Lung (tissue), 12 donors: ENCODE measurements around the gene CSRNP3. TPM values are rescaled to one million over a fixed set of nuclear protein-coding genes. Genes with fewer than 3 reads are reported as not detected.

Experiments
- ATAC-seq: fragments of 200-7000 bp; cut with Tn5 transposase; one replicate; pipeline ENCODE4 v1.9.1; 2020; ENCODE audit warnings: moderate number of reproducible peaks; ENCODE audit not compliant: insufficient read depth, low FRiP score
- DNase-seq, 3 donors: peaks; one replicate each; pipeline ENCODE4 v3.0.0-alpha.2; 2013 to 2017
- H3K27ac ChIP-seq, 2 donors: one replicate each; pipeline ENCODE4 v1.5.1; 2013; ENCODE audit warnings: mild to moderate bottlenecking in 2 of 2, moderate library complexity in 2 of 2, control low read depth in 1 of 2, inconsistent platforms in 1 of 2, low read depth in 1 of 2, low read length in 1 of 2
- H3K27me3 ChIP-seq, 3 donors: one replicate each; pipeline ENCODE4 v1.5.1; 2013; ENCODE audit warnings: low read length in 2 of 3; ENCODE audit not compliant: control insufficient read depth in 3 of 3, insufficient read depth in 3 of 3
- H3K36me3 ChIP-seq, 4 donors: one replicate each; pipeline ENCODE4 v1.5.1; 2013; ENCODE audit warnings: low read length in 4 of 4, mild to moderate bottlenecking in 1 of 4, moderate library complexity in 1 of 4; ENCODE audit not compliant: control insufficient read depth in 4 of 4, insufficient read depth in 4 of 4
- H3K4me1 ChIP-seq, 5 donors: one replicate each; pipeline ENCODE4 v1.5.1; 2013; ENCODE audit warnings: low read length in 5 of 5, mild to moderate bottlenecking in 2 of 5, moderate library complexity in 1 of 5; ENCODE audit not compliant: control insufficient read depth in 5 of 5, insufficient read depth in 5 of 5
- H3K4me3 ChIP-seq: one replicate; pipeline ENCODE4 v1.5.1; 2013; ENCODE audit warnings: mild to moderate bottlenecking, control low read depth, moderate library complexity
- H3K9ac ChIP-seq, 2 donors: one replicate each; pipeline ENCODE4 v1.5.1; 2013; ENCODE audit warnings: low read length in 2 of 2, control low read depth in 1 of 2; ENCODE audit not compliant: insufficient read depth in 1 of 2
- H3K9me3 ChIP-seq, 4 donors: one replicate each; pipeline ENCODE4 v1.5.1; 2013; ENCODE audit warnings: low read length in 3 of 4, mild to moderate bottlenecking in 1 of 4, moderate library complexity in 1 of 4; ENCODE audit not compliant: control insufficient read depth in 4 of 4, insufficient read depth in 3 of 4
- CTCF ChIP-seq: IDR thresholded peaks from 2 replicates; pipeline ENCODE4 v1.5.1; 2012; ENCODE audit warnings: mild to moderate bottlenecking; ENCODE audit errors: control extremely low read depth, extremely low read depth
- WGBS, 2 donors: extraction: QIAGEN DNeasy Blood & Tissue Kit; methylation state at CpG; one replicate each; pipeline ENCODE4 v1.1.7; 2013; 5-methylcytosine and 5-hydroxymethylcytosine counted together
- polyA plus RNA-seq, 2 donors: library from polyadenylated mRNA; stranded (reverse); fragments of 200-250 nt; gene quantifications; one replicate each; pipeline ENCODE4 v1.2.1, GENCODE V29; 2013
- total RNA-seq, 2 donors: library from RNA; depleted of rRNA in 1 of 2; stranded (reverse); fragments of >200 nt in 1 of 2; gene quantifications; one replicate each; pipeline ENCODE4 v1.2.1, GENCODE V29; 2014 to 2021
- donor health status: control.
- donor health status: control.
- donor health status: Bipolar disorder and iron deficiency.
- donor health status: healthy.
- donor health status: DM: yes; HTN: yes; CAD: no.

The CSRNP3 gene
- total and polyA plus RNA-seq, 4 donors = 0.25 to 8.7 (median 1.8) TPM

- no peak for ATAC-seq
- no peak for DNase-seq
These were observed 151.6 kb downstream of the CSRNP3 start for GRCh38 chr2:165621086-165621560.

GRCh38 chr2:165623161-165623560, 153.7 kb downstream of the CSRNP3 start:
- H3K4me1 ChIP-seq = no peaks in the 10 kb centered on the region
- DNase-seq (no peak), ATAC-seq (no peak)
- TF ChIP-seq CTCF = no peak
- whole genome bisulfite sequencing, 2 donors = 96% methylated on average over 10 of the region's 10 CpGs
- H3K4me3 ChIP-seq = no peak overlapping the region
- H3K9ac ChIP-seq = no peak overlapping the region
- H3K36me3 ChIP-seq = peaks cover 0 to 3% (median 2%) of the 10 kb centered on the region in 4 donors
- H3K9me3 ChIP-seq = no peaks in the 10 kb centered on the region
- H3K27me3 ChIP-seq = no peaks in the 10 kb centered on the region
- H3K27ac ChIP-seq = no peak overlapping the region

More at GRCh38 chr2:165621086-165621560, 151.6 kb downstream of the CSRNP3 start:
- no peaks in the 10 kb centered on the region for H3K27me3 ChIP-seq
- H3K27ac ChIP-seq = no peak overlapping the region
- H3K4me1 ChIP-seq = no peaks in the 10 kb centered on the region
- no peak overlapping the region for H3K4me3 ChIP-seq
- WGBS, 2 donors = 54 to 65% methylated on average over 5 of the region's 5 CpGs
- H3K9me3 ChIP-seq = peaks cover 0 to 4% (median 0%) of the 10 kb centered on the region in 4 donors
- no peaks in the 10 kb centered on the region for H3K36me3 ChIP-seq
- H3K9ac ChIP-seq = no peak overlapping the region
- TF ChIP-seq CTCF = no peak

- Histone ChIP-seq H3K9me3 (no peaks in the 10 kb centered on the region), H3K36me3 (peaks cover 0 to 3% (median 2%) of the 10 kb centered on the region in 4 donors), H3K9ac (no peak overlapping the region), H3K27ac (no peak overlapping the region), H3K4me3 (no peak overlapping the region), H3K27me3 (no peaks in the 10 kb centered on the region), H3K4me1 (no peaks in the 10 kb centered on the region)
- 93 to 94% methylated on average over 6 of the region's 6 CpGs for WGBS, 2 donors
- DNase-seq (no peak), ATAC-seq (no peak)
- no peak for TF ChIP-seq CTCF
These were observed 154.4 kb downstream of the CSRNP3 start for GRCh38 chr2:165623783-165624469.

- 60 to 92% methylated on average over 1 of the region's 1 CpG for WGBS, 2 donors
- Histone ChIP-seq H3K4me3 (no peak overlapping the region), H3K9ac (no peak overlapping the region), H3K27me3 (no peaks in the 10 kb centered on the region), H3K36me3 (peaks cover 0 to 3% (median 2%) of the 10 kb centered on the region in 4 donors), H3K9me3 (no peaks in the 10 kb centered on the region), H3K27ac (no peak overlapping the region), H3K4me1 (no peaks in the 10 kb centered on the region)
- no peak for DNase-seq
- ATAC-seq = no peak
- TF ChIP-seq CTCF = no peak
These were observed 154.9 kb downstream of the CSRNP3 start for GRCh38 chr2:165624470-165624800.
